Endometrial microvascular endothelial cells (primary cell): ENCODE data around the gene KPNA3. TPM values are rescaled to one million over a fixed set of nuclear protein-coding genes. Genes with fewer than 3 reads are reported as not detected.

ENCODE experiments used
- in situ Hi-C: cut with HindIII; loops from 2 replicates; pipeline ENCODE4 v1.10.0; 2017; ENCODE audit warnings: low sequenced_read_pairs, low pct_unique_long_range_greater_than_20kb; ENCODE audit errors: inconsistent ontology term
- total RNA-seq: library from RNA; depleted of rRNA; stranded (reverse); fragments of >200 nt; gene quantifications from one replicate; pipeline ENCODE4 v1.2.3, GENCODE V29; 2015; ENCODE audit errors: inconsistent ontology term

KPNA3 gene
- total RNA-seq, 1 donor from 2014 or later, result 49.7 TPM

DNA sequence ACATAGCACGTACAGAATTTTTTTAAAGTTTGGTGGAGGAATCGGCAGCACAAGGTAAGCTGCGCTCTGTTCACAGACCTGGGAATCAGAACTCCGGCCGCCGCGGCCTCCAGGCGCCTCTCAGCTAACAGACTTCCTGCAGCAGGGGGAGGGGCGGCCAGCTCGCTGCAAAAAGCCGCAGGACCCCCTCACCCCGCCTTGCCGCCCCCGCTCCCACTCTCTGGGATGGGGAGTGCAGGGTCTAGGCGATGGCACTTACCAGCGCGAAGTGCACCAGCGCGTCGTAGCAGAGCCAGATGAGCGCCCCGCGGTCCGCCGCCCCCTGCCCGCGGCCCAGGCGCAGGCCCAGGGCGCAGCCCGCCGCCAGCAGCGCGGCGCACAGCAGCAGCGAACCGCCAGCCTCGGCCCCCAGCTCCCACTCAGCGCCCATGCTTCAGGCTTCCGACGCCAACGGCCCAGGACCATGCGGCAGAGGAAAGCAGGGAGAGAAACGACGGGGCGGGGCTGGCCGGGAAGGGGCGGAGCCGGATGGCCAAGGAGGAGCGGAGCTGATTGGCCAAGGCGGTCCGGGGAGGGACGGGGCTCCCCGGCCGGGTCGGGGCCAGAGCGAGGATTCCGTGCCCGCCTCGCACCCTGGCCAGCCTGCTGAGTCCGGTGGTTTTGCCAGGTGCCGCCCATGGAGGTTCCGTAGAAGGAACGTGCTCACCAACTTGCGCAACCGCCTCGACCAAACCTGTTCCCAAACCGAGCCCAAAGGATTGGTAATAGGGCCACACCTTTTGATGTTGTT lies 101.3 kb downstream of the KPNA3 start, which contains the start of gene EBPL:
Gene EBPL, minus strand, starts transcription at position 492 of the 790 bp plus-strand sequence. Its CDS starts 62 bp downstream, at position 430.
- in situ Hi-C loops, result no loop called here

DNA sequence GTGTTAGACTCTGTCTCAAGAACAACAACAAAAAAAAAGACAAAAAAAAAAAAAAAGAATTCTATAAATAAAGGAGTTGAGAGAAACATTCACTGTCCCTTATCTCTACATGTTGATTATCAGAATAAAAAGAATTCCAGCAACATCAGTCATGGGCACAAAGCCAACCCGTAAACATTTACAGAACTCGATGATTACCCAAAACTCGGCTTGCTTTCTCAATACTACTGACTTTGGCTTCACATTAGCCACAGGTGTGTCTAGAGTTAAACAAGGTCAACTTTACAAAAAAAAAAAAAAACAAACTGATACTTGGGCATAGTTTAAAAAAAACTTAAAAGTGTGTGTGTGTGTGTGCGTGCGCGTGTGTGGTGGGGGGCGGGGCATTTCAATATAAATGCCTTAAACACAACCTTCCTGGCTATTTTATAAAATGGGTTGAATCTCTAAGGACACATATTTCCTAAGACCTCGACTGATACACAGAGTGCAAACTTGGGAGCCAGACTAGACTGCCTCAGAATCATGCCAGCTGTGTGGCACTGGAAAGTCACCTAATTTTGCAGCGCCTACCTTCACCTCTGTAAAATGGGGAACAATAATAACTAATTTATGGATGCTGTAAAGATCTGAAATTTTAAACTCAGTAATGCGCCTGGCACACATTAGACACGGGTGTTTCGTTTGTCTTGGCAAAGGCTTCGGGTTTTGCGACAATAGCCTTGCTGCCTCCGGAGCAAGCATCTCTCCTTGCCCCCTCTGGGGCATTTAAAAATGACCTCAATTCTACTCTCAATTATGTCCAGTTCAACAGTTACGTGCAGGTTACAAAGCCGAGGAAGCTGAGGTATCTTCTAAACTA lies 102.1 kb downstream of the KPNA3 start:
- in situ Hi-C loops, result no loop called here

DNA sequence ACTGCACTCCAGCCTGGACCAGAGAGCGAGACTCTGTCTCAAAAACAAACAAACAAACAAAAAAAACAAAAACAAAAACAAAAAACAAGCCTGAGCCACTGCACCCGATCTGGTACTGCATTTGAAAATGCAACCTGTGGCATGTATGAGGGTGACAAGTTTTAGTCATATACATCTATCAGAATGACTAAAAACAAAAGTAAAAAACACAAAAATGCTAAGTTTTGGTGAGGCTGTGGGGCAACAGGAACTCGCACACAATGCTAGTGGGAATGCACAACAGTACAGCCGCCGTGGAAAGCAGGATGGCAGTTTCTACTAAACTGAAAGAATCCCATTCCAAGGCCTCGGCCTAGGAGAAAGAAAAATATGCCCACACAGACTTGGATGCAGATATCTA lies 109.0 kb downstream of the KPNA3 start:
- in situ Hi-C loops, result no loop called here

DNA sequence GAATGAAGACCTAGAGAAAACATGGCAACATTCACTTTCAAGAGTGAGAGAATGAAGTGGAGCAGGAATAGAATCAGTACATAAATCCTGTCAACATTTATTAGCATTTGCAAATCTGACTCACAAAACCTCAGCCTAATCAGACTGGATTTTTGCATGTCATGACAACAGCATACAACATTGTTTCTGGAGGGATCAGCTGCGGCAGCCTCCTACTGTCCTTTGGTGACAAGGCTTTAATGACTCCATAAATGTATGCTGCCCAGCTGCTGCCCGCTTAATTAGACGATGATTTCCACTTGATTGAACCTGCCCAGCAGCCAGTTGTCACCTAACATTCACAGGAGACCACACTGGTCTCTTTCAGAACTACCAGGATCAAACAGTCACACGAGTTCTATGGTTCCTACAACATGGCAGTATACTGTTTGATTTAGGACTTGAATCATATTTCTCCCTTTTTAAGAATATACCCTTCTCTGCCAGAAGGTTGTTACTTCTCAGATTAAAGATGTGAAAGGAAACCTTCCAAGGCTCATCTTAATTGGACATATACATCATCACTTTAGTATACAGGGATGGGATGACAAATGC lies 110.5 kb downstream of the KPNA3 start:
- in situ Hi-C loops, result no loop called here

DNA sequence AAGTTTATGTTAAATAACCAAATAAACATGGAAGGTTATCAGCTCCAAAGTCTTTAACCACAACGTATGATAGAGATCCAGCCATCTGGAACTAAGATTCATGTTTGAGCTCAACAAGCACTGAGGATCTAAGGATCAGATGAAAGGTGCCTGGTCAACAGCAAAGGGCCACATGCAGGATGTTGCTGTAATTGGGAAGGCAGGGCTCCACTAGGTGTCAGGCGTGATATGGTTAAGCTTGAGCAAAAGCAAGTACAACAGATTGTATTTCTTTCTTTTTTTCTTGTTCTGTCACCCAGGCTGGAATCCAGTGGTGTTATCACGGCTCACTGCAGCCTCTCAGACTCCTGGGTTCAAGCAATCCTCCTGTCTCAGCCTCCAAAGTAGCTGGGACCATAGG lies 113.2 kb downstream of the KPNA3 start:
- in situ Hi-C loops, result no loop called here

DNA sequence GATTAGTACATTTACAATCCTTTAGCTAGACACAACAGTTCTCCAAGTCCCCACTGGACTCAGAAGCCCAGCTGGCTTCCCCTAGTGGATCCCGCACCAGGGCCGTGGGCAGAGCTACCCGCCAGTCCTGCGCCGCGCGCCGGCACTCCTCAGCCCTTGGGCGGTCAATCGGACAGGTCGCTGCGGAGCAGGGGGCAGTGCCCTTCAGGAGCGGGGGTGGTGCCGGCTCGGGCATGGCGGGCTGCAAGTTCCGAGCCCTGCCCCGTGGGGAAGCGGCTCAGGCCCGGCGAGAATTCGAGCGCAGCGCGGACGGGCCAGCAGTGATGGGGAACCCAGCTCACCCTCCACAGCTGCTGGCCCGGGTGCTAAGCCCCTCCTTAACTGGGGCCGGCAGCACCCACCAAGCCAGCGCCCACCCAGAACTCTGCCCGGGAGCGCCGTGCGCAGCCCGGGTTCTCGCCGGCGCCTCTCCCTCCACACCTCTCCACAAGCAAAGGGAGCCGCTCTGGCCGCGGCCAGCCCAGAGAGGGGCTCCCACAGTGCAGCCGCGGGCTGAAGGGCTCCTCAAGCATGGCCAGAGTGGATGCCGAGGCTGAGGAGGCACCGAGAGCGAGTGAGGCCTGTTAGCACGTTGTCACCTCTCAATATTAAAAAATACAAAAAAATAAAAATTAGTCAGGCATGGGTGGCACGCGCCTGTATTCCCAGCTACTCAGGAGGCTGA lies 114.1 kb downstream of the KPNA3 start:
- in situ Hi-C loops, result no loop called here

DNA sequence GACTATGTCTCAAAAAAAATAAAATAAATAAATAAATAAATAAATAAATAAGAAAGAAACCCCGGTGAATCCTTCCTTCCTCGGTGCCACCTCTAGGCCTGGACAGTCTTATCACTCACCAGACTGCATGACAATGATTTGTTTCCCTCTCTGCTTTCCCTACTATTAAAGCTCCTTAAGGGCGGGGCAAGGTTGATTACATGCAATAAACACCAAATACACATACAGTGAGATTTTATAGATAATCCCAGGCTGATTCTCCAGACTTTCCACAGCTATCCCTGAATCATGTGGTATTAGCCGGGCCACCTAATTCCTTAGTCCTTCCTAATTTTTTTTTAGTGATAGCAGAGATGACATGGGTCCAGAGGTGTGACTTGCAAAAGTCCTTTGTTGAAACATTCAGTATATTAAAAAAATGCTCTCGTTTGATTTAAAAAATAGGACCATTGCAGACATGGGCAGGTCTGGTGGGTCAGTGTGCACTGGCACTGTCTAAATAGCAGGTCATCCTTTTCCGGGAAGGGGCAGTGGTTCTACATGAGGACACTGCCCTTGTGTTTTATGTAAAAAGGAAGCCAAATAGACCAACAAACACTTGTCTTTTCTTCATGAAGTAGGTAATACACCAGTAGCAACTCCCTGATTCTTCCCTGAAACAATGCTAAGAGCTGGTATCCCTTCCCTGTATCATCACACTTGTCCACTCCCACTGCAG lies 115.7 kb downstream of the KPNA3 start:
- in situ Hi-C loops, result no loop called here

DNA sequence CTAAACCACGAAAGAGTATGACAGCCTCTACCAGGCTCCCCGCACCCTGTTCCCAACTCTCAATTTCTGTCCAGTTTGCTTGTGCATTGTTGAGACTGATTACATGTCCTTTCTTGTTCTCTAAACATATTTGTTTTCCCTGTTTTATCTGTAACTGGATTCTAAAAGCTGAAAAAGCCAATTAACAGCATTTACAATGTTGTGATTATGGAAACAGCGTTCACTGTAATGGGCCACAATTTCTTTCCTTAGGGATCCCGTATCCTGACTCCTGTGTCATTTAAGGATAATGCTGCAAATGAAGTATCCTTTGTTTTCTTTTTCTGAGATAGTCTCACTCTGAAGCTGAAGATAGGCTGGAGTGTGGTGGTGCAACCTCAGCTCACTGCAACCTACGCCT lies 121.7 kb downstream of the KPNA3 start:
- in situ Hi-C loops, result no loop called here

DNA sequence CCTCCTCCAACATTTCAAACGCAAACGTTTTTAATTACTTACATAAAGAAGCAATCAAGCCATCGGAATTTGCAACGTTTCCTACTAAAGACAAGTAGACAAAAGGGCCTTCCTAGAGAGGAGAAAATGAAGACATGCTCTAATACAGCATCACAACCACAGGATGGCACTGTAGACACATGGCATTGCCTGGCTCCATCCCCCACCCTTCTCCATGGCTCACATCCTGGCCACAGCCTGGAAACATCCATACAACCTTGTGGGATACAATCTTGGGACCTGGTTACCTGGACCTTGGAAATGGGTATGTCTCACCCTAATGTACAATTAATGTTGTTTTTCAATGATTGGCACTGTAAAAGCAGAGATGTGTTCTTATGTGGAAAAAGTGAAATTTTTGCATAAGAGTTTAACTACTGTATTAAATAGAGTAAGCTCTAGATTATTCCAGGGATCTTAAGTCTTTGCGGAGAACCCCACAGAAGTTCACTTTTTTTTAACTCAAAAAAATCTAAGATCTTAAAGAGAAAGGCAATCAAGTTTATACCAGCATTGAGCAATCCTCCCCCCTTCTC lies 122.7 kb downstream of the KPNA3 start:
- in situ Hi-C loops, result no loop called here

DNA sequence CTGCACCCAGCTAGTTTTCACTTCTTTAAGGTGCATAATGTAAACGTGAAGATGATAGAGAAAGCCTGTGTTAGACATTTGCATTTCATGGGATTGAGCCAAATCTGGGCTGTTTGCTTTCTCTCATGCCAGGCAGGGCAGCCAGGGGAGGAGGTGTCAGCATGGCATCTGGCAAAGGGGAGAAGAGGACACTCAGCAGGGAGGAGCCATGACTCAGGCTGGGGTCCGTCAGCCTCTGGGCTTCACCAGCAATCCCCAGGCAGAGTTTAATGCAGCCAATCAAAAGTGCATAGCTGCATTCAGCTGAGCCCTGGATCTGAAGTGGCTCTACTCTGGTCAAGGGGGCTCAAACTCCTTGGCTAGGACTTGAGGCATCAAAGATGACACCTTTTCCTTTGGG lies 124.7 kb downstream of the KPNA3 start:
- in situ Hi-C loops, result no loop called here

DNA sequence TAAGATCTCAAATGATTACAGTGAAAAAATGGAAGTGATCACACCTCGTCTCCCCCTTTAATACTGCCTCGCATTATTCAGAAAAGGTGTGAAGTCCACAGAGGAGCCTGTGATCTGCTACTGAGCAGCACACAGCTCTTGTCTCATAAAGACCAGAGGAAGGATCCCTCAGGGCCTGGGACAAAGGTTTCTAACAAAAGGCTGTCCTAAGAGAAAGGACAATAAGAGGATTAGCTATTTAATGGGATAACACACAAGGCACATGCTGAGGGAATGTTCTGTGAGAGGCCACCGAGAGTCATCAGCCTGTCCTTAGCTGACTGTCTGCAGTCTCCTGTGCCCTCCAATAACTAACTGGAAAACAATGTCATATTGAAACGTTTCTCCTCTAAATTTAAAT lies 127.9 kb downstream of the KPNA3 start:
- in situ Hi-C loops, result no loop called here

DNA sequence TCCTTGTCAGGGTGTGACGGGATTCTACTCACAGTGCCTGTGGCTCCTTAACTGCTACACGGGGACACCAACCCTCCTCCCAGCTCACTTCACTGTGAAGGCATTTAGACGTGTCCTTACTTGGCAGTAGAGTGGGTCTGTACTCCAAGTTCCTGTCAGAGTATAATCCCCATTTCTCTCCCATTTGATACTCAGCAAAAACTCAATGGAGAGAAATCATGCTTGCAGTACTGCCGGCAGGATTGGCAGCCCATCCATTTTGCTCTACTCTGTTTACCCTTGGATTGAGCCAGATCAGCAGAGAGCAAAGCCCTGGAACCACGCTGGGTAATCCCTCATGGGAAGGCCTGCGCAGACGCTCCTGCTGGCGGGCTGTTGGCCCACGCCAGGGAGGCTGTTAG lies 135.2 kb downstream of the KPNA3 start:
- in situ Hi-C loops, result no loop called here

DNA sequence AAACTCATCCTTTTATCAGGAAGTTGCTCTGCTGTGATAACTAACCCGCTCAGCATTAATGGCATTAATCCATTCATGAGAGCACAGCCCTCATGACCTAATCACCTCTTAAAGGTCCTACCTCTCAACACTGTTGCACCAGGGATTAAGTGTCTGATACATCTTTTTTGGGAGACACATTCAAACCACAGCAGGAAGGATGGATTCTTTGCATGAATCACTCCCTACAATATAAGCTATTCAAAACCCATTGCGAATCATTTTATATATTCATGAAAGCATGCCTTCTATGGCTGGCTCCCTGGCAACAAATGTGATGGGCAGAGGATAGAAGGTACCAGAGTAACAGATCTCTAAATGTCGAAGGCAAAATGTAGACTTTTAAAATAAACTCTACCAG lies 136.6 kb downstream of the KPNA3 start:
- in situ Hi-C loops, result no loop called here

DNA sequence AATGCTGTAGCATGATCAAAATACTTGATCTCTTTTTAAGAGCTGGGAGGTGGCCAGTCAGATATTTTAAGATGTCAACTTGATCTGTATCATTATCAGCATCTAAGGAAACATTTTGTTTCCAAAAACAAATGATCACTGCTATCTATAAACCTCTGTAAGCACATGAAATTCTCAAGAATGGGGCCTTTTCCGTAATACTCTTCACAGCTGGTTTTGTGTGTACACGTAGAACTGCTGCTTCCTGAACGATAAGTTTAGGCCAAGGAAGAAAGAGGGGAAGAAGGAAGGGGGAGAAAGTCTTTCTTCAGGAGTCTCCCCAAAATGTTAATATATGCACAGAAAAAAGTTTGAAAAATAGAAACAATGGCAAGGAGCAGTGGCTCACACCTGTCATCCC lies 138.5 kb downstream of the KPNA3 start:
- in situ Hi-C loops, result no loop called here

DNA sequence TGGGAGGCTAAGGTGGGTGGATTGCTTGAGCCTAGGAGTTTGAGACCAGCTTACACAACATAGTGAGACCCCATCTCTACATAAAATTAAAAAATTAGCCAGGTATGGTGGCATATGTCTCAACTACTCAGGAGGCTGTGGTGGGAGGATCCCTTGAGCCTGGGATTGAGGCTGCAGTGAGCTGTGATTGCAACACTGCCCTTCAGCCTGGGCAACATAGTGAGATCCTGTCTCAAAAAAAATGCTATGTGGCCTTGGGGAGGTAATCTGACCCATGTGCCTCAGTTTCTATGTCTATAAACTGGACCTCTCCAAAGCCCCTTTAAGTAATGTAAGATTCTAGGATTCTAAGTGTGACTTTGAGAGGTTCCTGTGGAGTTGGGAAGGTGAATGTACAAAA lies 139.0 kb downstream of the KPNA3 start:
- in situ Hi-C loops, result no loop called here

DNA sequence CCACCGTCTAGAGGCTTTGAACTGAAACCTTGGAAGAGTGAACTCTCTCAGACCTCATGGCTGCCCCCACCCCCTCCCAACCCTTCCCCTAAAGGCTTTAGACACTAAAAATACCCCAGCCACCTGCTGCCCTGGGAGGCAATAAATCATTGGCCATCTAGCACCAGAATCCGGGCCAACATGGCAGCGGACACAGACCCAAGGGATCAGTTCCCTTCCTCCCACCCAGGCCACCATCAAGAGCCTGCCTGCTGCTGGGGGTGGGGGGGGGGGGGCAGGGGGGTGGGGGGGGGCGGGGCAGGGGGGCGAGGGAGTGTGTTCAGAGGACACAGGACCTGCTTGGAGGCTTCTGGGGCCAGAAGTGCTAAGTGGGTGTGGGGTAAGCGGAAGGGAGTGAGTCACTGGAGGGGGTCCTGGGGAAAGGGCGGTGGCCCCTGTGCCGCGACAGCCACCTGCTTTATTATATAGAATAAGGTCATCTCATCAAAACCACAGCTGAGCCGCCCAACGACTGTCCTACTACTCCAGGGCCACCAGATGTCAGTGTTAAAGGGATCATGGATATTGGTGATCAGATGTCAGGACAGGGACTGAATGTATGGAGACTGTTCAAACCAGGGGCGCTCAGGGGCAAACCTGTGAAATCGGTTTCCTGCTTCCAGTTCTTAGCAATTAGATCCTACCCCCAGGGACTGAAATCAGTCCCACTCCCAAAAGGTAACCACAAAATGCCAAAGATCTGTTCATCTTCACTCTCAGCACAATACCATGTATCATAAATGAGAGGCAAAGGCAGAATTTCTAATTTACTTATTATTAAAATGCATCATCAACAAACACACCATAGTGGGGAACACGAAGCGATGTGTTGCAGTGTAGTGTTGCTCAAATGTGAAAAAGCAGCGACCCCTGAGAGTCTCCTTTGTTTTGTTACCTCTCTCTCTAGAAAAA lies 139.9 kb downstream of the KPNA3 start:
- in situ Hi-C loops, result no loop called here
